T-cell (primary cell): ENCODE data around the gene C1orf159. TPM values are rescaled to one million over a fixed set of nuclear protein-coding genes. Genes with fewer than 3 reads are reported as not detected.

Experiments
- ATAC-seq, 4 experiments: fragments of 200-7000 bp in 3 of 4; fragments of 150-1000 bp in 1 of 4; cut with Tn5 transposase; replicated peaks in 1 of 4; 1 replicate in 3 of 4; 2 replicates in 1 of 4; pipeline ENCODE4 v1.10.0; 2021; ENCODE audit warnings: moderate library complexity in 3 of 4, mild to moderate bottlenecking in 2 of 4, moderate number of reproducible peaks in 1 of 4
- CTCF ChIA-PET, 2 donors: fragments of 300-600 bp; sonication (Branson Sonifier 250); formaldehyde crosslinking; loops; one replicate each; lab custom pipeline; 2022; ENCODE audit warnings: antibody characterized with exemption in 2 of 2; lab: Charles Lee
- POLR2A ChIA-PET, 2 donors: fragments of 300-600 bp; sonication (Branson Sonifier 250); formaldehyde crosslinking; loops; one replicate each; lab custom pipeline; 2022; ENCODE audit warnings: antibody characterized with exemption in 2 of 2; lab: Charles Lee
- DNase-seq, 35 experiments: peaks; one replicate each; pipeline versions ENCODE4 v3.0.0 to v3.0.0-alpha.2; 2013 to 2023
- H3K27ac ChIP-seq: one replicate; pipeline ENCODE4 v1.5.1; 2013; ENCODE audit warnings: low read length
- H3K27me3 ChIP-seq, 2 experiments: replicated peaks in 1 of 2; 1 replicate in 1 of 2; 2 replicates in 1 of 2; pipeline versions ENCODE4 v1.6.1 to v1.7.0; 2013; ENCODE audit warnings: low read length in 1 of 2, mixed read lengths in 1 of 2; ENCODE audit not compliant: control insufficient read depth in 2 of 2, insufficient read depth in 2 of 2; ENCODE audit errors: extremely low read depth in 1 of 2
- H3K36me3 ChIP-seq, 2 donors: 1 replicate in 1 of 2; 2 replicates in 1 of 2; pipeline versions ENCODE4 v1.6.1 to v1.7.0; 2013; ENCODE audit warnings: low read length in 1 of 2; ENCODE audit not compliant: control insufficient read depth in 2 of 2, insufficient read depth in 1 of 2; ENCODE audit errors: extremely low read depth in 1 of 2
- H3K4me1 ChIP-seq, 2 experiments: 1 replicate in 1 of 2; 2 replicates in 1 of 2; pipeline versions ENCODE4 v1.6.1 to v1.7.0; 2013; ENCODE audit warnings: low read length in 2 of 2, mixed read lengths in 1 of 2; ENCODE audit not compliant: insufficient read depth in 2 of 2, control insufficient read depth in 1 of 2; ENCODE audit errors: extremely low read depth in 1 of 2
- H3K4me3 ChIP-seq, 2 donors: 1 replicate in 1 of 2; 2 replicates in 1 of 2; pipeline versions ENCODE4 v1.5.1 to v1.7.0; 2013; ENCODE audit warnings: mild to moderate bottlenecking in 2 of 2, low read length in 1 of 2, moderate library complexity in 1 of 2; ENCODE audit not compliant: control insufficient read depth in 1 of 2; ENCODE audit errors: extremely low read depth in 1 of 2
- H3K9me3 ChIP-seq: 2 replicates; pipeline ENCODE4 v1.7.0; 2013
- H3K27ac Mint-ChIP-seq, 2 donors: one replicate each; pipeline ENCODE4 v1.8.0; 2020 to 2021; ENCODE audit warnings: mild to moderate bottlenecking in 2 of 2, mixed read lengths in 2 of 2
- H3K27me3 Mint-ChIP-seq, 2 donors: one replicate each; pipeline ENCODE4 v1.8.0; 2021 to 2022; ENCODE audit warnings: mixed read lengths in 2 of 2
- H3K36me3 Mint-ChIP-seq: one replicate; pipeline ENCODE4 v1.8.0; 2021; ENCODE audit warnings: mixed read lengths
- H3K4me1 Mint-ChIP-seq, 3 donors: one replicate each; pipeline ENCODE4 v1.8.0; 2020 to 2022; ENCODE audit warnings: mixed read lengths in 3 of 3, mild to moderate bottlenecking in 1 of 3
- H3K4me3 Mint-ChIP-seq, 3 donors: one replicate each; pipeline ENCODE4 v1.8.0; 2020 to 2022; ENCODE audit warnings: mild to moderate bottlenecking in 3 of 3, mixed read lengths in 3 of 3, moderate library complexity in 3 of 3
- H3K9me3 Mint-ChIP-seq, 3 donors: one replicate each; pipeline ENCODE4 v1.8.0; 2020 to 2022; ENCODE audit warnings: mixed read lengths in 3 of 3
- WGBS: methylation state at CpG from one replicate; pipeline ENCODE4 v1.1.5; 2013; ENCODE audit warnings: missing lambda C conversion rate; ENCODE audit not compliant: insufficient coverage; 5-methylcytosine and 5-hydroxymethylcytosine counted together
- total RNA-seq, 35 experiments: library from RNA in 6 of 35; stranded (reverse) in 6 of 35; fragments of 120-200 nt in 1 of 35; gene quantifications; one replicate each; pipeline versions ENCODE4 v1.2.1 to v1.2.4 and lab custom pipeline; 2013 to 2026

The C1orf159 gene
- total RNA-seq, 5 donors from 2014 or later (not counting 1 experiment from before 2014, with no cell fraction given): 20.4 to 37.7 (median 22.5) TPM

GRCh38 chr1:1085911-1086841 is 29.7 kb downstream of the C1orf159 start:
- no peak overlapping the region for H3K27ac Mint-ChIP-seq
- peaks cover 10% of the 10 kb centered on the region for H3K36me3 Mint-ChIP-seq
- no peaks in the 10 kb centered on the region for H3K9me3 Mint-ChIP-seq
- 95% methylated on average over 28 of the region's 38 CpGs for WGBS
- no peaks in the 10 kb centered on the region for H3K4me1 ChIP-seq
- H3K36me3 ChIP-seq: peaks cover 0 to 3% of the 10 kb centered on the region in 2 donors
- DNase-seq: no peak
- no peaks in the 10 kb centered on the region for H3K27me3 Mint-ChIP-seq
- H3K27me3 ChIP-seq: no peaks in the 10 kb centered on the region
- H3K27ac ChIP-seq: no peak overlapping the region
- no peaks in the 10 kb centered on the region for H3K4me1 Mint-ChIP-seq
- ChIA-PET POLR2A (no interaction called here), CTCF (no interaction called here)
- no peaks in the 10 kb centered on the region for H3K9me3 ChIP-seq
- no peak overlapping the region for H3K4me3 Mint-ChIP-seq
- no peak for ATAC-seq
- H3K4me3 ChIP-seq: no peak overlapping the region

GRCh38 chr1:1085171-1085841 is 30.6 kb downstream of the C1orf159 start:
- ATAC-seq (no peak), DNase-seq (no peak)
- Mint-ChIP-seq H3K4me1 (no peaks in the 10 kb centered on the region), H3K27ac (no peak overlapping the region), H3K9me3 (no peaks in the 10 kb centered on the region), H3K4me3 (no peak overlapping the region), H3K36me3 (peaks cover 10% of the 10 kb centered on the region), H3K27me3 (no peaks in the 10 kb centered on the region)
- Histone ChIP-seq H3K9me3 (no peaks in the 10 kb centered on the region), H3K4me1 (peaks cover 0 to 1% of the 10 kb centered on the region in 2 experiments), H3K4me3 (no peak overlapping the region), H3K27me3 (peaks cover 0 to 4% of the 10 kb centered on the region in 2 experiments), H3K27ac (no peak overlapping the region), H3K36me3 (peaks cover 0 to 3% of the 10 kb centered on the region in 2 donors)
- ChIA-PET POLR2A (no interaction called here), CTCF (no interaction called here)
- WGBS: 92% methylated on average over 30 of the region's 30 CpGs

- CTCF ChIA-PET: interaction anchor here in 1 of 2 donors (0.6 kb wide), 1 partner anchor 180 kb away, joined by 4 read pairs; no protein-coding TSS in a partner anchor
- ATAC-seq (no peak), DNase-seq (no peak)
- Histone ChIP-seq H3K4me3 (no peak overlapping the region), H3K36me3 (peaks cover 0 to 3% of the 10 kb centered on the region in 2 donors), H3K9me3 (no peaks in the 10 kb centered on the region), H3K27ac (no peak overlapping the region), H3K27me3 (peaks cover 0 to 12% of the 10 kb centered on the region in 2 experiments), H3K4me1 (peaks cover 1 to 9% of the 10 kb centered on the region in 2 experiments)
- no peaks in the 10 kb centered on the region for H3K27me3 Mint-ChIP-seq
- H3K27ac Mint-ChIP-seq: no peak overlapping the region
- POLR2A ChIA-PET: no interaction called here
- 92% methylated on average over 36 of the region's 38 CpGs for WGBS
- H3K4me3 Mint-ChIP-seq: no peak overlapping the region
- peaks cover 0 to under 1% (median 0%) of the 10 kb centered on the region in 3 donors for H3K4me1 Mint-ChIP-seq
- H3K9me3 Mint-ChIP-seq: no peaks in the 10 kb centered on the region
- peaks cover 10% of the 10 kb centered on the region for H3K36me3 Mint-ChIP-seq
These were observed 31.3 kb downstream of the C1orf159 start for GRCh38 chr1:1084372-1085170.

- H3K36me3 Mint-ChIP-seq: peaks cover 10% of the 10 kb centered on the region
- no peak overlapping the region for H3K4me3 Mint-ChIP-seq
- H3K9me3 Mint-ChIP-seq: no peaks in the 10 kb centered on the region
- Histone ChIP-seq H3K9me3 (no peaks in the 10 kb centered on the region), H3K27me3 (peaks cover 0 to 17% of the 10 kb centered on the region in 2 experiments), H3K4me1 (peaks cover 2 to 13% of the 10 kb centered on the region in 2 experiments), H3K36me3 (peaks cover 0 to 3% of the 10 kb centered on the region in 2 donors), H3K4me3 (no peak overlapping the region), H3K27ac (no peak overlapping the region)
- H3K27me3 Mint-ChIP-seq: no peaks in the 10 kb centered on the region
- CTCF ChIA-PET: no interaction called here
- WGBS: 93% methylated on average over 38 of the region's 43 CpGs
- POLR2A ChIA-PET: no interaction called here
- H3K4me1 Mint-ChIP-seq: peaks cover 0 to 4% (median 2%) of the 10 kb centered on the region in 3 donors
- H3K27ac Mint-ChIP-seq: no peak overlapping the region
- ATAC-seq (no peak), DNase-seq (no peak)
These were observed 32.2 kb downstream of the C1orf159 start for GRCh38 chr1:1083416-1084371.

GRCh38 chr1:1082776-1083415 is 33.0 kb downstream of the C1orf159 start:
- H3K9me3 ChIP-seq: no peaks in the 10 kb centered on the region
- H3K4me3 Mint-ChIP-seq: no peak overlapping the region
- 95% methylated on average over 37 of the region's 40 CpGs for WGBS
- DNase-seq (no peak), ATAC-seq (no peak)
- H3K36me3 ChIP-seq: peaks cover 0 to 3% of the 10 kb centered on the region in 2 donors
- peaks cover 0 to 17% of the 10 kb centered on the region in 2 experiments for H3K27me3 ChIP-seq
- H3K27ac Mint-ChIP-seq: no peak overlapping the region
- no peaks in the 10 kb centered on the region for H3K9me3 Mint-ChIP-seq
- H3K4me1 Mint-ChIP-seq: peaks cover 0 to 4% (median 2%) of the 10 kb centered on the region in 3 donors
- POLR2A ChIA-PET: no interaction called here
- CTCF ChIA-PET: no interaction called here
- no peak overlapping the region for H3K4me3 ChIP-seq
- peaks cover 10% of the 10 kb centered on the region for H3K36me3 Mint-ChIP-seq
- H3K27me3 Mint-ChIP-seq: no peaks in the 10 kb centered on the region
- H3K4me1 ChIP-seq: peaks cover 2 to 13% of the 10 kb centered on the region in 2 experiments
- H3K27ac ChIP-seq: no peak overlapping the region
